GM19438 (cell line): ENCODE data around the gene CAPN3.
"Not testable (repeated sequence)": the region's sequence is repeated elsewhere in the genome, so short reads cannot be mapped to it uniquely, and the experiment has no call there.

Experiments
- ATAC-seq: cut with Tn5 transposase; IDR thresholded peaks from one replicate; pipeline ENCODE4 v1.9.1; 2021; ENCODE audit warnings: low read depth; ENCODE audit not compliant: unreplicated experiment

The CAPN3 gene

GRCh38 chr15:42359249-42359648 lies at the start of gene CAPN3:
Gene CAPN3, plus strand, starts transcription at chr15:42359501. Its CDS starts 305 bp downstream, at chr15:42359806.
- no peak for ATAC-seq

DNA sequence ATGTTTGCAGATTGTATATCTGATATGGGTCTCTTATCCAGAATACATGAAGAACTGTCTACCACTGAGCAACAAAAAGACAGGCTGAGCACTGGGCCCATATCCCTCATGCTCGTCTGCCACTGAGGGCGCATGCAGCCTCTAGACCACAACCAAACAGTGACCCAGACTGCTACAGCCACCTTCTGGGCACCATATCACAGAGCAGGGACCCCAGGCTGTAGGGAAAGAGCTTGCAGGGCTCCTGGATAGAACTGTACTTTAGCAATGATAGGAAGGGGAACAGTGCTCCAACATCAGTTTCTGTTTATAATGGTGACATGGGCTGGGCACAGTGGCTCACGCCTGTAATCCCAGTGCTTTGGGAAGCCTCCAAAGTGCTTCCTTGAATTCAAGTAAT lies 45.8 kb upstream of the CAPN3 start:
- ATAC-seq: no peak

- no peak for ATAC-seq
Measured at GRCh38 chr15:42314818-42315217, 44.5 kb upstream of the CAPN3 start.

DNA sequence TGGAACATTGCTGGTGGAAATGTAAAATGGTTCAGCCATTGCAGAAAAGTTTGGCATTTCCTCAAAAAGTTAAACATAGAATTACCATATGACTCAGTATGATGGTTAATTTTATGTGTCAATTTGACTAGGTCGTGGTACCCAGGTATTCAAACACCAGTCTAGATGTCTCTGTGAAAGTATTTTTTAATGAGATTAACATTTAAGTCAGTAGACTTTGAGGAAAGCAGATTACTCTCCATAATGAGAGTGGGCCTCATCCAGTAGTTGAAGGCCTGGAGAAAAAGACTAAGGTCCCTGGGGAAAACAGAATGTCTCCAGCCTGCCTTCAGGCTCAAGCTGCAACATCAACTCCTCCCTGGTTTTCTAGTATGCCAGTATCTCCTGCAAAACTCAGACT lies 43.8 kb upstream of the CAPN3 start:
- ATAC-seq: no peak

- ATAC-seq: not testable (repeated sequence)
Measured at GRCh38 chr15:42316282-42316805, 43.0 kb upstream of the CAPN3 start.

- no peak for ATAC-seq
Measured at GRCh38 chr15:42319206-42319605, 40.1 kb upstream of the CAPN3 start.

DNA sequence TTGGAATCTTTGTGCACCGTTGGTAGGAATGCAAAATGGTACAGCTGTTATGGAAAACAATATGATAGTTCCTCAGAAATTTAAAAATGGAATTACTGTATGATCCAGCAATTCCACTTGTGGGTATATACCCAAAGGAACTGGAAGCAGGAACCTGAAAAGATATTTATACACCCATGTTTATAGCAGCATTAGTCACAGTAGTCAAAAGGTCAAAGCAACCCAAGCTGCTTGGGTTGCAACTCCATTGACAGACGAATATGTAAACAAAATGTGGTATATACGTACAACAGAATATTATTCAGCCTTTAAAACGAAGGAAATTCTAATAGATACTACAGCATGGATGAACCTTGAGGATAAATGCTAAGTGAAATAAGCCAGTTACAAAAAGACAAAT lies 35.0 kb upstream of the CAPN3 start:
- no peak for ATAC-seq

DNA sequence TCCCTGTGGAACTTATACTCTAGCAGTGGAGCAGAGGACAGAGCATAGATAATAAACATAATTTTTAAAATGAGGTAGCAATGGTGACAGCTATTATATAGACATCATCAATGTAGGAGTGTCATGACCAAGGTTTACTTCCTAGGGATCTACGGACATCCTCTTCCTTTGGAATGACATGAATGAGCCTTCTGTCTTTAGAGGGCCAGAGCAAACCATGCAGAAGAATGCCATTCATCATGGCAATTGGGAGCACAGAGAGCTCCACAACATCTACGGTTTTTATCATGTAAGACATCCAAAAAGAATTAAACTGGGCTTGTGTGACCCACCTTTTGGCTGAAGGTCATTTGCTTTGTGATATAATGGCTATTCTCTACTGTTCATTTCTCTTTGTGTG lies 30.1 kb upstream of the CAPN3 start:
- no peak for ATAC-seq

DNA sequence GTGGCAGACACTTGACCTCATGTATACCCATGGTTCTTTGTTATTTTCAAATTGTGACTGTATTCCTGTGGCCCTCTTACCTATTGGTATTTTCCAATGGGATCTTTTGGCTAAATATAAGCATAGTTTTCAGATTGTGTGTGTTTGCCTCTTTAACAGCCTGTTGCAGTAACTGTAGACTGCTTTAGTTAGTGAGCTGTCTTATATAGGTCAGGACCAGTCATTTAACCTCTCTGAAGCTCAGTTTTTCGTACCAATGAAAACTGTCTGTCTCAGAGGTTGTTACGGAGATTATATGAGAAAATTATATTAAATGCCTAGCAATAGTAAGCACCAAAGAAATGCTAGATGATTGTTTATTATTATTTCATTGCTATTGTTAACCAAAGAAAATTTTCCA lies 29.3 kb upstream of the CAPN3 start:
- ATAC-seq: no peak

- ATAC-seq: no peak
Measured at GRCh38 chr15:42331235-42331634, 28.1 kb upstream of the CAPN3 start.

DNA sequence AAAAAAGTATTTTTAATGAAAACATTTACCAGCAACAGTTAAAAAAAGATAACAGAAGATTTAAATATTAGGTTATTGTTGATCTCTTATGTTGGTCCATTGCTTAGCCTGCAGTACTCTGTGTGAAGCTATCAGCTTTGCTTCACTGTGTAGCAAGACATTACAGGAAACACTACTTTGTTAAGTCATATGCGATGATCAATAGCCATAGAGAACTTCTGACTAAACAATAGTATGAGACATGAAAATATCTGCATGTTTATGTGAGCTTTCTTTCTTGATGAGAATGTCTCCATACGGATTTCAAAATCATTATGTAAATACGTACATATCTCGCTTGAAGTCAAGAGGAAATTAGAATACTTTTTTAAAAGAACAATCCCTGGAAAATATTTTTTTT lies 27.0 kb upstream of the CAPN3 start:
- no peak for ATAC-seq

- no peak for ATAC-seq
Measured at GRCh38 chr15:42335074-42335473, 24.2 kb upstream of the CAPN3 start.

GRCh38 chr15:42336650-42337049 lies 22.7 kb upstream of the CAPN3 start:
- not testable (repeated sequence) for ATAC-seq

- not testable (repeated sequence) for ATAC-seq
Measured at GRCh38 chr15:42337104-42337503, 22.2 kb upstream of the CAPN3 start.

GRCh38 chr15:42338500-42338899 lies 20.8 kb upstream of the CAPN3 start:
- ATAC-seq: no peak

DNA sequence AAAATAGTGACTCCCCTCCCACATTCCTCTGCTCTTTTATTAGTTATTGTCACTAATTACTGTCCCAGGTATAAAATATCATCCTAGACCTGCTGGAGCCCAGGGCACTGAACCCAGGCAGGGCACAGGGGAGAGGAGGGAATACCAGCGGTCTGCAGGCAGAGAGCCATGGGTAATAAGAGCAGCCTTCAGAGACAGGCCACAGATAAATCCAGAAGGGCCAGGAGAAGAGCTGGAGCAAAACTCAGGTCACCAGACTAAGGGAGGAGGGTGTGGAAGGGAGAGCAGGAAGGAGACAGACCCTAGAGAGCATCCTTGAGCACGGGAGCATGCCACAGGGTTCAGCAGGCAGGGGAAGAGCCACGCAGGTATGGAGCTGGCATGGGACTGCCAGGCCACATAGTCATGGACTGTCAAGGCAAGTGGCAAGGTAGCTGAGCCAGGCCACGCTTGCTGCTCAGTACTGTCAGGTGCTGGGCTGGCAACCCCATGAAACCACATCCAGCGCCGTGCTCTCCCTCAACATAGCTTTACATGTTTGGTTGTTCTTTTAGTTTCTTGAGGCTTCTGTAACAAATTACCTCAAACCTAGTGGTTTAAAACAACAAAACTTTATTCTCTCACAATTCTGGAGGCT lies 15.6 kb upstream of the CAPN3 start:
- ATAC-seq: no peak

DNA sequence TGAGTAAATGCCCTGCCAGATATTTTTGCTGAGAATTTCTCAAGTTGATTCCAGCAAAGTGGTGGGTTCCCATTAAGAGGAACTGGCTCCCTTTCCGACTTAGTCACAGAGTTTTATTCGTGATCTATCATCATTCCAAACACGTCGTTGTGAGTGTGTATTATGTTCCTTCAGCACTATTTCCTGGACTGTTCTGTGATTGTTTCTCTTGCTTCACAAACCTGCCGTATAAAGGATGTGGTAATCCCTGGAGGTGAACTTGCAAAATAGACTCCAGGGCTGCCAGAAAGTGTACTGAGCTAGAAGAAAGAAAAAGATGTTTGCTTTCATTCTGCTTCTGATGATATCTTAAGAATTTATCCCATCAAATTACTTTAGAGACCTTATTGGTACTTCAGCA lies 14.5 kb upstream of the CAPN3 start:
- no peak for ATAC-seq

- no peak for ATAC-seq
Measured at GRCh38 chr15:42345504-42345903, 13.8 kb upstream of the CAPN3 start.

DNA sequence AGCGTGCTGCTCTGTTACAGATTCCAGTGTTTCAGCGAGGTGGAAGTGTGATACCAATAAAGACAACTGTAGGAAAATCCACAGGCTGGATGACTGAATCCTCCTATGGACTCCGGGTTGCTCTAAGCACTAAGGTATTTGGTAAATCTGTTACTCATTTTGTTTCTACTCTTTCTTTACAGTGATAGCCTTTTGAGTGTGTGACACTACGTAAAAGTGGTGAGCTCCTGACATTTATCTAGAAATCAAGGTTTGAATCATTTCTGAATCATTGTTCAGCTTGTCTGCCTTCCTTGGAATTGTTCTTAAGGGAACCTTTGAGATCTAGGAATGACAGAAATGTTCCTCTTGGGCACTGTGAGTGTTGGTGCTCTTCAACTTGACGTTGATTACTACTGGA lies 11.2 kb upstream of the CAPN3 start:
- ATAC-seq: no peak

DNA sequence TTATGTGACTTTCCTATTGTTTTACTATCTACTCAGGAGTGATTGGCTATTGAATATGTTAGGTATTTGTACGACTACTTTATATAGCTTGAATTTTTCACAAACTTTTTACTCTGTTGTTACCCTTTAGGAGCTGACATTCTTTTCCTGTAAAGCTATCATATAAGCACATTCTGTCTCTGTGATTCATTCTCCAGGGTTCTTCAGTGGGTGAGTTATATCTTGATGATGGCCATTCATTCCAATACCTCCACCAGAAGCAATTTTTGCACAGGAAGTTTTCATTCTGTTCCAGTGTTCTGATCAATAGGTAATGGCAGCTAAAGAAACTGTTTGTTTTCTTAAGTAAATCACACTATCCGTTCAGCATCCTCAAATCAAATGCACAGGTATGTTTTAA lies 10.1 kb upstream of the CAPN3 start:
- ATAC-seq: no peak

- ATAC-seq: no peak
Measured at GRCh38 chr15:42352401-42352800, 6.9 kb upstream of the CAPN3 start.

DNA sequence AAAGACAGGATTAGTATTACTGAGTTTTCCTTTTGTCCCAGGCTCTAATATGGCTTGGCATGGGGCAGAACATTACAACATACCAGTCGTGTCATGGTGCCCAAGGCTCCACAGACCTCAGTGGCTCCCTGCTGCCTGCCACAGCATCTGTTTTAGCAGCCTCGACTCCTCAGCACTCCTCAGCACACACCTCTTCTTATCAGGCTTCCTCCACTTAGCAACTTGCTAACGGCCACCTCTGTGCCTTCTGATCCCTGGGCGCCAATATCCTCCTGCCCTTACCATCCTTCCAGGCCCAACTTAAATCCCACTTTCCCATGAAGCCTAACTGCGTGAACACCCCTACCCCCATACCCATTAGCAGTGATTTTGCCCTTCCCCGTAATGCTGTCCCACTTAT lies 6.2 kb upstream of the CAPN3 start:
- no peak for ATAC-seq

DNA sequence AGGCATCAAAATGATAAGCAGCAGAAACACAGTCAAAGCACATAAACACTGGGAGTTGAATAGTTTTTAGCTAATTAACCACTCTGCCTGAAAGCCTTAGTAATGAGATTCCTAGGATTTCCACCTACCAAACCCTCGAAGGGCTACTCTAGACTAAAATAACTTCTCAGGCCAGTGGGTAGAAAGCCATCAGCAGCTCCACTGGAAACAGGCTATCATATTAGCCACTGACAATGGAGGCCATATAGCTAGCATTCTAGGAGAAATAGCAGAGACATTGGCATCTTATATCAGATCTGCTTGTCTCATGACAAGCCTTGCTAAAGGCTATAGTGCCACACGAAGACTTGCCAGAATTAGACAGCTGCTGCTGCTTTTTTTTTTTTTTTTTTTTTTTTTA lies 4.5 kb upstream of the CAPN3 start:
- no peak for ATAC-seq
